ENCODE results near the gene CEP112. TPM values are rescaled to one million over a fixed set of nuclear protein-coding genes. Genes with fewer than 3 reads are reported as not detected.

Gene CEP112
- polyA plus RNA-seq, 1 donor (not counting 4 experiments of a cell fraction or from before 2014, with no cell fraction given) = 2.6 TPM

DNA sequence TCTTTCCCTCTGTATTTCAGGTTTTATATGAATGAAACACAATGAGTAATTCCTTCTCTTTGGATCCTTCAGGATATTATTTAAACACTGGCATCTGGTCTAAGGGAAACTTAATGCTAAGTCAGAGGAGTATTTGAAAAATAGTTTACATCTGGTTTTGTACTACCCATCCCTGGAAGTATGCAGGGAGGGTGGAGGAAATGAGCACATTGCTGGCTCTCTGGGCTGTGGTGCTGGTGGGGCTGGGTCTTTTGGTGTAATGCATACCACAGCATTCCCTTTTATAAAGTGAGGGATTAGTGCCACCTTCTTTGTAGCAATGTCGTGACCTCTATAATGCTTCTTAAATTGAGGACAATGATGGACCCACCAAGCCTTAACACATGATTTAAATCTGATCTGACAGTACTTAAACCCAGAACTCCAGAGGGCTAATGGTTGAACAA, 525.0 kb downstream of the CEP112 start:
- dilution Hi-C loops (cut with MboI; ENCODE audit: extremely low pct_ligation_motif_present, low sequenced_read_pairs) = no loop called here
- Histone ChIP-seq H3K4me3 (ENCODE audit: control insufficient read depth in 2 of 3, extremely low read depth in 1 of 3, insufficient read depth in 2 of 3, low read depth in 1 of 3, low read length in 3 of 3) (no peak overlapping the region), H3K79me2 (ENCODE audit: control insufficient read depth, insufficient read depth, low read length) (no peaks in the 10 kb centered on the region), H3K9me3 (ENCODE audit: control insufficient read depth, low read depth, low read length) (no peaks in the 10 kb centered on the region), H3K9ac (ENCODE audit: control insufficient read depth, extremely low read depth, insufficient read depth, low read length) (no peak overlapping the region), H3K36me3 (ENCODE audit: control insufficient read depth in 2 of 2, extremely low read depth in 1 of 2, insufficient read depth in 2 of 2, low read length in 2 of 2) (no peaks in the 10 kb centered on the region), H2AFZ (ENCODE audit: control insufficient read depth, low read length) (no peak overlapping the region), H4K20me1 (ENCODE audit: control insufficient read depth, extremely low read depth, insufficient read depth, low read length) (no peaks in the 10 kb centered on the region), H3K4me1 (ENCODE audit: control insufficient read depth, extremely low read depth, insufficient read depth, low read length) (no peaks in the 10 kb centered on the region), H3K27me3 (ENCODE audit: control insufficient read depth, extremely low read depth, insufficient read depth, low read length) (no peaks in the 10 kb centered on the region), H3K9me1 (ENCODE audit: control insufficient read depth, extremely low read depth, insufficient read depth, low read length) (no peaks in the 10 kb centered on the region), H3K27ac (ENCODE audit: control insufficient read depth, insufficient read depth, low read length) (no peak overlapping the region), H3K4me2 (ENCODE audit: control insufficient read depth, extremely low read depth, insufficient read depth, low read depth, low read length) (no peak overlapping the region)
- TF ChIP-seq, protein P1, sequence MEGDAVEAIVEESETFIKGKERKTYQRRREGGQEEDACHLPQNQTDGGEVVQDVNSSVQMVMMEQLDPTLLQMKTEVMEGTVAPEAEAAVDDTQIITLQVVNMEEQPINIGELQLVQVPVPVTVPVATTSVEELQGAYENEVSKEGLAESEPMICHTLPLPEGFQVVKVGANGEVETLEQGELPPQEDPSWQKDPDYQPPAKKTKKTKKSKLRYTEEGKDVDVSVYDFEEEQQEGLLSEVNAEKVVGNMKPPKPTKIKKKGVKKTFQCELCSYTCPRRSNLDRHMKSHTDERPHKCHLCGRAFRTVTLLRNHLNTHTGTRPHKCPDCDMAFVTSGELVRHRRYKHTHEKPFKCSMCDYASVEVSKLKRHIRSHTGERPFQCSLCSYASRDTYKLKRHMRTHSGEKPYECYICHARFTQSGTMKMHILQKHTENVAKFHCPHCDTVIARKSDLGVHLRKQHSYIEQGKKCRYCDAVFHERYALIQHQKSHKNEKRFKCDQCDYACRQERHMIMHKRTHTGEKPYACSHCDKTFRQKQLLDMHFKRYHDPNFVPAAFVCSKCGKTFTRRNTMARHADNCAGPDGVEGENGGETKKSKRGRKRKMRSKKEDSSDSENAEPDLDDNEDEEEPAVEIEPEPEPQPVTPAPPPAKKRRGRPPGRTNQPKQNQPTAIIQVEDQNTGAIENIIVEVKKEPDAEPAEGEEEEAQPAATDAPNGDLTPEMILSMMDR (optimal IDR thresholded peaks at IDR 0.05 in 1 of 3, IDR thresholded peaks at IDR 0.05 in 1 of 3, conservative IDR thresholded peaks at IDR 0.05 in 1 of 3; ENCODE audit: extremely low read depth in 1 of 3, insufficient read depth in 2 of 3, low read length in 3 of 3) = no peak
- no peak for TF ChIP-seq EZH2 (IDR thresholded peaks at IDR 0.05; ENCODE audit: low read length)
- DNase-seq (ENCODE audit: low read depth, low spot score) (no peak), FAIRE-seq (no peak)

DNA sequence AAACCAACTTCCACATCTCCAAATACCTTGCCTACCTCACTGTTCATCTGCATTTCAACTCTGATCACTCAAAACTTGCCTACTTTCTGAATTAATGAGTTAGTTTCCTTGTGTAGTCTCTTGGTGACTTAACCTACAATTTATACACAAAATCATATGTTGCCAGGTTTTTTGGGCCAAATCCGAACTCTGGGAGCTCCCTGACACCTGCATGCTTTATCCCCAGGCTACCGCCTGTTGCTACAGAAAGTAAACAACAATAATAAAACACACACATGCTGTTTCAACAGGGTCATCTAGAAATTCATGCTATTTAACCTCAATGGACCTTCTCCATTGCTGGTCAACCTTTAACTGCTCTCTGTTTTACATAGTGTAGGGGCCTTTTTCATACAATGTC, 526.0 kb downstream of the CEP112 start:
- Histone ChIP-seq H3K79me2 (ENCODE audit: control insufficient read depth, insufficient read depth, low read length) (no peaks in the 10 kb centered on the region), H4K20me1 (ENCODE audit: control insufficient read depth, extremely low read depth, insufficient read depth, low read length) (no peaks in the 10 kb centered on the region), H3K27me3 (ENCODE audit: control insufficient read depth, extremely low read depth, insufficient read depth, low read length) (no peaks in the 10 kb centered on the region), H3K4me2 (ENCODE audit: control insufficient read depth, extremely low read depth, insufficient read depth, low read depth, low read length) (no peak overlapping the region), H3K4me3 (ENCODE audit: control insufficient read depth in 2 of 3, extremely low read depth in 1 of 3, insufficient read depth in 2 of 3, low read depth in 1 of 3, low read length in 3 of 3) (no peak overlapping the region), H3K4me1 (ENCODE audit: control insufficient read depth, extremely low read depth, insufficient read depth, low read length) (no peaks in the 10 kb centered on the region), H3K36me3 (ENCODE audit: control insufficient read depth in 2 of 2, extremely low read depth in 1 of 2, insufficient read depth in 2 of 2, low read length in 2 of 2) (no peaks in the 10 kb centered on the region), H2AFZ (ENCODE audit: control insufficient read depth, low read length) (no peak overlapping the region), H3K9me3 (ENCODE audit: control insufficient read depth, low read depth, low read length) (no peaks in the 10 kb centered on the region), H3K9me1 (ENCODE audit: control insufficient read depth, extremely low read depth, insufficient read depth, low read length) (no peaks in the 10 kb centered on the region), H3K9ac (ENCODE audit: control insufficient read depth, extremely low read depth, insufficient read depth, low read length) (no peak overlapping the region), H3K27ac (ENCODE audit: control insufficient read depth, insufficient read depth, low read length) (no peak overlapping the region)
- DNase-seq (ENCODE audit: low read depth, low spot score) (no peak), FAIRE-seq (no peak)
- no peak for TF ChIP-seq EZH2 (IDR thresholded peaks at IDR 0.05; ENCODE audit: low read length)
- TF ChIP-seq, protein P1 (optimal IDR thresholded peaks at IDR 0.05 in 1 of 3, IDR thresholded peaks at IDR 0.05 in 1 of 3, conservative IDR thresholded peaks at IDR 0.05 in 1 of 3; ENCODE audit: extremely low read depth in 1 of 3, insufficient read depth in 2 of 3, low read length in 3 of 3) = no peak
- dilution Hi-C loops (cut with MboI; ENCODE audit: extremely low pct_ligation_motif_present, low sequenced_read_pairs) = no loop called here

Data from keratinocyte (primary cell).